B cell (primary cell): ENCODE measurements around the gene DTX3. TPM values are rescaled to one million over a fixed set of nuclear protein-coding genes. Genes with fewer than 3 reads are reported as not detected.

ENCODE experiments used
- ATAC-seq: fragments of 200-7000 bp; cut with Tn5 transposase; one replicate; pipeline ENCODE4 v1.10.0; 2021; ENCODE audit warnings: low read depth, mild to moderate bottlenecking, moderate number of reproducible peaks, moderate library complexity
- CTCF ChIA-PET: fragments of 350-600 bp; sonication (Branson Sonifier 250); formaldehyde crosslinking; loops from one replicate; lab custom pipeline; 2021; ENCODE audit warnings: antibody characterized with exemption, inconsistent platforms; lab: Charles Lee
- POLR2A ChIA-PET: fragments of 350-600 bp; sonication (Branson Sonifier 250); formaldehyde crosslinking; loops from one replicate; lab custom pipeline; 2021; ENCODE audit warnings: antibody characterized with exemption; lab: Charles Lee
- DNase-seq: peaks from one replicate; pipeline ENCODE4 v3.0.0; 2013
- H2AFZ ChIP-seq: 2 replicates; pipeline ENCODE4 v1.6.1; 2012; ENCODE audit warnings: mild to moderate bottlenecking, low read depth, low read length; ENCODE audit not compliant: insufficient read depth, poor library complexity, severe bottlenecking
- H3K27ac ChIP-seq, 2 donors: 1 replicate in 1 of 2; 2 replicates in 1 of 2; pipeline ENCODE4 v1.5.1; 2012 to 2013; ENCODE audit warnings: low read length in 2 of 2, mild to moderate bottlenecking in 2 of 2, moderate library complexity in 1 of 2
- H3K27me3 ChIP-seq, 4 experiments: fragments of 200-600 bp in 1 of 4; sonication (generic) in 1 of 4; replicated peaks in 1 of 4; 1 replicate in 2 of 4; 2 replicates in 2 of 4; pipeline versions ENCODE4 v1.6.1 to v1.7.0; 2013 to 2016; ENCODE audit warnings: low read length in 3 of 4, mild to moderate bottlenecking in 2 of 4, mixed read lengths in 1 of 4, moderate library complexity in 1 of 4; ENCODE audit not compliant: insufficient read depth in 4 of 4, control insufficient read depth in 3 of 4; ENCODE audit errors: control extremely low read depth in 1 of 4
- H3K36me3 ChIP-seq, 2 experiments: replicated peaks in 1 of 2; 1 replicate in 1 of 2; 2 replicates in 1 of 2; pipeline versions ENCODE4 v1.6.1 to v1.7.1; 2013; ENCODE audit warnings: low read length in 1 of 2; ENCODE audit not compliant: insufficient read depth in 2 of 2, control insufficient read depth in 1 of 2; ENCODE audit errors: control extremely low read depth in 1 of 2, extremely low read depth in 1 of 2
- H3K4me1 ChIP-seq, 2 donors: fragments of 200-600 bp in 1 of 2; sonication (generic) in 1 of 2; 1 replicate in 1 of 2; 2 replicates in 1 of 2; pipeline versions ENCODE4 v1.5.1 to v1.6.1; 2013 to 2017; ENCODE audit warnings: low read length in 2 of 2; ENCODE audit not compliant: control insufficient read depth in 2 of 2, insufficient read depth in 2 of 2
- H3K4me2 ChIP-seq: replicated peaks from 2 replicates; pipeline ENCODE3; 2012; ENCODE audit warnings: mild to moderate bottlenecking, low read depth, low read length; ENCODE audit not compliant: poor library complexity, severe bottlenecking
- H3K4me3 ChIP-seq, 5 experiments: fragments of 200-600 bp in 1 of 5; sonication (generic) in 1 of 5; 1 replicate in 3 of 5; 2 replicates in 2 of 5; pipeline versions ENCODE4 v1.5.1 to v1.7.0; 2011 to 2016; ENCODE audit warnings: low read length in 4 of 5, mild to moderate bottlenecking in 4 of 5, low read depth in 2 of 5, control low read depth in 1 of 5, moderate library complexity in 1 of 5; ENCODE audit not compliant: insufficient read depth in 1 of 5; ENCODE audit errors: control extremely low read depth in 1 of 5, extremely low read depth in 1 of 5
- H3K79me2 ChIP-seq: fragments of 200-600 bp; sonication (generic); one replicate; pipeline ENCODE4 v1.6.0; 2016; ENCODE audit warnings: low read length; ENCODE audit not compliant: control insufficient read depth, insufficient read depth
- H3K9ac ChIP-seq: fragments of 200-600 bp; sonication (generic); 2 replicates; pipeline ENCODE4 v1.6.1; 2017; ENCODE audit warnings: mild to moderate bottlenecking, low read length, moderate library complexity
- H3K9me3 ChIP-seq, 3 donors: one replicate each; pipeline versions ENCODE4 v1.6.1 to v1.7.1; 2013; ENCODE audit warnings: low read length in 2 of 3; ENCODE audit not compliant: control insufficient read depth in 2 of 3, insufficient read depth in 1 of 3; ENCODE audit errors: control extremely low read depth in 1 of 3
- H4K20me1 ChIP-seq: 2 replicates; pipeline ENCODE4 v1.6.0; 2012; ENCODE audit warnings: mild to moderate bottlenecking, low read length; ENCODE audit not compliant: insufficient read depth, control insufficient read depth, poor library complexity, severe bottlenecking
- H3K27ac Mint-ChIP-seq: one replicate; pipeline ENCODE4 v1.8.0; 2021; ENCODE audit warnings: mixed read lengths
- H3K27me3 Mint-ChIP-seq: one replicate; pipeline ENCODE4 v1.8.0; 2021; ENCODE audit warnings: mixed read lengths
- H3K4me1 Mint-ChIP-seq: one replicate; pipeline ENCODE4 v1.8.0; 2021; ENCODE audit warnings: mixed read lengths
- H3K4me3 Mint-ChIP-seq: one replicate; pipeline ENCODE4 v1.8.0; 2021; ENCODE audit warnings: mixed read lengths
- H3K9me3 Mint-ChIP-seq: one replicate; pipeline ENCODE4 v1.8.0; 2022; ENCODE audit warnings: mixed read lengths; ENCODE audit not compliant: insufficient read depth
- EZH2 ChIP-seq: IDR thresholded peaks from 2 replicates; pipeline ENCODE4 v1.6.1; 2012; ENCODE audit warnings: borderline replicate concordance, low read depth, mild to moderate bottlenecking, moderate library complexity, low read length; ENCODE audit not compliant: insufficient read depth, poor library complexity, severe bottlenecking
- WGBS: methylation state at CpG from one replicate; pipeline ENCODE4 v1.1.5; 2013; ENCODE audit warnings: missing lambda C conversion rate; ENCODE audit not compliant: insufficient coverage; 5-methylcytosine and 5-hydroxymethylcytosine counted together
- intact Hi-C: fragments of 100-400 bp; cut with micrococcal nuclease; formaldehyde crosslinking; loops from one replicate; pipeline ENCODE4 v1.10.0; 2022
- polyA plus RNA-seq: library from polyadenylated mRNA; depleted of rRNA; stranded (reverse); fragments of >200 nt; gene quantifications from 2 replicates; pipeline ENCODE4 v1.2.3, GENCODE V29; 2012
- total RNA-seq, 2 donors: library from RNA; stranded (reverse); fragments of 120-200 nt in 1 of 2; gene quantifications; 1 replicate in 1 of 2; 2 replicates in 1 of 2; pipeline versions ENCODE4 v1.2.3 to v1.2.4, GENCODE V29; 2013 to 2022
- TF ChIP-seq, protein P1 (sequence below): fragments of 200-600 bp; IDR thresholded peaks from one replicate; pipeline ENCODE4 v1.8.0; 2022; ENCODE audit warnings: antibody characterized with exemption, mild to moderate bottlenecking

The DTX3 gene
- total and polyA plus RNA-seq, 2 donors (not counting 1 experiment from before 2014, with no cell fraction given): 3.5 to 7.3 TPM

- Histone ChIP-seq H3K4me2 (no peak overlapping the region), H2AFZ (no peak overlapping the region), H3K4me3 (no peak overlapping the region), H3K9ac (no peak overlapping the region), H3K9me3 (peaks cover 0 to 16% (median 0%) of the 10 kb centered on the region in 3 donors), H3K27ac (no peak overlapping the region), H3K36me3 (peaks cover 0 to 5% of the 10 kb centered on the region in 2 experiments), H3K27me3 (peaks cover 0 to 60% (median 22%) of the 10 kb centered on the region in 4 experiments), H4K20me1 (no peaks in the 10 kb centered on the region), H3K79me2 (no peaks in the 10 kb centered on the region), H3K4me1 (peaks cover 30% of the 10 kb centered on the region in 2 donors)
- ChIA-PET POLR2A (interaction anchor here (0.6 kb wide), 2 partner anchors 36 to 226 kb away, joined by 3 to 5 read pairs; no protein-coding TSS in a partner anchor), CTCF (interaction anchor here (0.6 to 12.6 kb wide), 3 partner anchors 13 to 149 kb away, joined by 3 to 97 read pairs (median 14); no protein-coding TSS in a partner anchor)
- Mint-ChIP-seq H3K27me3 (peaks cover 39% of the 10 kb centered on the region), H3K9me3 (no peaks in the 10 kb centered on the region), H3K4me3 (no peak overlapping the region), H3K4me1 (peaks cover 33% of the 10 kb centered on the region), H3K27ac (no peak overlapping the region)
- no peak for DNase-seq
- ATAC-seq: no peak
- WGBS: 96% methylated on average over 9 of the region's 11 CpGs
- intact Hi-C loops: no loop called here
- TF ChIP-seq EZH2: no peak
- TF ChIP-seq, protein P1, sequence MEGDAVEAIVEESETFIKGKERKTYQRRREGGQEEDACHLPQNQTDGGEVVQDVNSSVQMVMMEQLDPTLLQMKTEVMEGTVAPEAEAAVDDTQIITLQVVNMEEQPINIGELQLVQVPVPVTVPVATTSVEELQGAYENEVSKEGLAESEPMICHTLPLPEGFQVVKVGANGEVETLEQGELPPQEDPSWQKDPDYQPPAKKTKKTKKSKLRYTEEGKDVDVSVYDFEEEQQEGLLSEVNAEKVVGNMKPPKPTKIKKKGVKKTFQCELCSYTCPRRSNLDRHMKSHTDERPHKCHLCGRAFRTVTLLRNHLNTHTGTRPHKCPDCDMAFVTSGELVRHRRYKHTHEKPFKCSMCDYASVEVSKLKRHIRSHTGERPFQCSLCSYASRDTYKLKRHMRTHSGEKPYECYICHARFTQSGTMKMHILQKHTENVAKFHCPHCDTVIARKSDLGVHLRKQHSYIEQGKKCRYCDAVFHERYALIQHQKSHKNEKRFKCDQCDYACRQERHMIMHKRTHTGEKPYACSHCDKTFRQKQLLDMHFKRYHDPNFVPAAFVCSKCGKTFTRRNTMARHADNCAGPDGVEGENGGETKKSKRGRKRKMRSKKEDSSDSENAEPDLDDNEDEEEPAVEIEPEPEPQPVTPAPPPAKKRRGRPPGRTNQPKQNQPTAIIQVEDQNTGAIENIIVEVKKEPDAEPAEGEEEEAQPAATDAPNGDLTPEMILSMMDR: no peak
Measured at GRCh38 chr12:57606821-57607220, 2.2 kb downstream of the DTX3 start.

DNA sequence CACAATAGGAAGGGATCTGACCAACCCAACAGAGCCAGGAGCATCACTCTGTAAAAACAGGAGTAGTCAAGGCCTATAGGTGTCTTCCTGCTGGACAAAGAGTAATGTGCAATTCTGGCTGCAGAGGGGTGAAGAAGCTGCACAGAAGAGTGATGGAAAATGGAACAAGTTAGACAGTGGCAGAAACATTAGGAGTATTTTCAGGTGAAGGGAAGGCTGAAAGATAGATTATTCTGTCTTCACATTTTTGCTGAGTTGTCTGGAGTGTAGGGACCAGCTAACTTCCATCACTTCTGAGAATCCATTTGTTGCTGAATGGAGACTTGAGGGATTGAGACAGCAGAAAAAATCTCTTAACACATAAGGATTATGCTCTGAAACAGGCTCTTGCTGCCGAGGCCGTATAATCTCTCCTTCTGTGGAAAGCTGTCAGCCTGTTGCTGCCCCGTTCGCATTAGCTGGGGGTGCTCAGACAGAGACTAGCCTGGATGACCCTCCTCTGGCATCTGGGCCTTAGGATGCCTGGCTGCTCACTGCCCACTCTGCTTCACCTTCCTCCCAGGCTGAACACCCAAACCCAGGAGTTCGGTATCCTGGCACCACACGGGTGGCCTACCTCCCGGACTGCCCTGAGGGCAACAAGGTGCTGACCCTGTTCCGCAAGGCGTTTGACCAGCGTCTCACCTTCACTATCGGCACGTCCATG is 3.5 kb downstream of the DTX3 start:
- POLR2A ChIA-PET: no interaction called here
- Histone ChIP-seq H2AFZ (no peak overlapping the region), H3K79me2 (no peaks in the 10 kb centered on the region), H3K36me3 (no peaks in the 10 kb centered on the region), H3K27ac (no peak overlapping the region), H3K9ac (no peak overlapping the region), H3K4me1 (peaks cover 39% of the 10 kb centered on the region in 2 donors), H3K9me3 (peaks cover 0 to 16% (median 0%) of the 10 kb centered on the region in 3 donors), H3K27me3 (peaks cover 0 to 72% (median 32%) of the 10 kb centered on the region in 4 experiments), H3K4me2 (no peak overlapping the region), H4K20me1 (peaks cover 4% of the 10 kb centered on the region), H3K4me3 (no peak overlapping the region)
- Mint-ChIP-seq H3K4me1 (peaks cover 42% of the 10 kb centered on the region), H3K9me3 (no peaks in the 10 kb centered on the region), H3K4me3 (peak overlapping the region; percentile 2), H3K27me3 (peaks cover 48% of the 10 kb centered on the region), H3K27ac (no peak overlapping the region)
- CTCF ChIA-PET: interaction anchor here (1.0 to 12.6 kb wide), 3 partner anchors 12 to 25 kb away, joined by 3 to 97 read pairs (median 14); no protein-coding TSS in a partner anchor
- ATAC-seq: no peak
- intact Hi-C loops: no loop called here
- TF ChIP-seq, protein P1: no peak
- TF ChIP-seq EZH2: no peak
- no peak for DNase-seq
- 92% methylated on average over 12 of the region's 12 CpGs for WGBS
